Body of pancreas (tissue), 4 donors: Measurements from ENCODE around the gene OR10A3.

ENCODE experiments used
- CTCF ChIP-seq, 7 experiments: fragments of 450-650 bp in 4 of 7; fragments of 200-600 bp in 3 of 7; sonication (generic) in 3 of 7; IDR thresholded peaks; one replicate each; pipeline ENCODE4 v1.5.1; 2016 to 2019; ENCODE audit warnings: antibody characterized with exemption in 7 of 7
- POLR2A ChIP-seq, 3 donors: fragments of 450-650 bp; IDR thresholded peaks; one replicate each; pipeline ENCODE4 v1.6.1; 2016; ENCODE audit warnings: antibody characterized with exemption in 3 of 3, mild to moderate bottlenecking in 2 of 3

DNA sequence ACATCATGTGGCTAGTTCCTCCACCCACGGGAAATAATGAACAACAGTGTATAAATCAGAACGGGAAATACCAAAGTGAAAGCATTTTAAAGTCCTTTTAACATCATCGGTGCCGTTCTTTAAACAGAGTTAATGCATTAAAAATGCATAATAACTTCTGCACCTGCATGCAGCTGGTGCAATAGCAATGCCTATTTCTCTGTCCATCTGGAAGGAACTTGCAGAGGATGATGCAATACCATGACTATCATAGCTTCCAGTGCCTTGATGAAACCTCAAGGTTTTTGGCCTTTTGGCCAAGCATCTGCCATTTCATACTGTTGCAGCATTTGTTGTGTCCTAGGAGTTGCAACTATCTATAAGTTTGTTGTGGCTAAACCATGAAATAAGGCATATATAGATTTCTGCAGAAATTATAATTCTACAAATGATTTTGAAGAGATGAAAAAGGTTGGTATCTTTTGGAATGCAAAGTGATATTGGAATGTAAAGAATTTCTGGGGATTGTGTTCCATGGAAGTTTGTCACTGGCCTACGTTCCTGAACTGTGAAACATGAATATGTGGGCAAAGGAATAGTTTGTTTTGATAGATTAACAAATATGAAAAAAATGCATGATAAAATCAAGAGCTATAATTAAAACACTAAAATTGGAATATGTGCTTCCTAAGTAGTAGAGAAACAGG, 35.9 kb upstream of the OR10A3 start:
- TF ChIP-seq CTCF (IDR thresholded peaks at IDR 0.05) (no peak), POLR2A (IDR thresholded peaks at IDR 0.05) (no peak)
